Fibroblast of lung (primary cell): ENCODE measurements around the gene LRRC26.

ENCODE experiments used
- CTCF ChIP-seq, 2 donors: IDR thresholded peaks in 1 of 2; conservative IDR thresholded peaks in 1 of 2; 1 replicate in 1 of 2; 2 replicates in 1 of 2; pipeline ENCODE4 v1.5.1; 2011 to 2012; ENCODE audit warnings: low read length in 2 of 2, control low read depth in 1 of 2, inconsistent platforms in 1 of 2, low read depth in 1 of 2, mild to moderate bottlenecking in 1 of 2
- EZH2 ChIP-seq: IDR thresholded peaks from 2 replicates; pipeline ENCODE4 v1.5.1; 2012; ENCODE audit warnings: low read length, control low read depth, mild to moderate bottlenecking; ENCODE audit errors: missing control alignments

DNA sequence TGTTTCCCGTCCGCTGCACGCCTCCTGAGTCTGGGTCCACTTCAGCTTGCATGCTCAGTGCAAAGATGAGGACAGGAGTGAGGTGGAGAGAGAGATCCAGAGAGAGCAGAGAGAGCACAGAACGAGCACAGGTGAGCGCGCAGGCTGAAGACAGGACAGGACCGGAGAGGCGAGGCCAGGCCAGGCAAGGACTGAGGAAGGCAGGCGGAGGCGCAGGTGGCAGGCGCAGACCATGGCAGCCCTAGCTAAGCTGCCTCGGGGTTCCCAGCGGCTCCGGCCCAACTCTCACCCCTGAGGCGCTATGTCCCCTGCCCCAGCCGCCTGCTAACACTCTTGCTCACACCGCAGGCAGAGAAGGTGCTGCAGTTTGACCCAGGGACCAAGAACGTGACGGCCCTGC is 21.2 kb downstream of the LRRC26 start:
- TF ChIP-seq CTCF (conservative IDR thresholded peaks at IDR 0.05 in 1 of 2, IDR thresholded peaks at IDR 0.05 in 1 of 2; ENCODE audit: low read depth in 1 of 2, low read length in 2 of 2) (no peak), EZH2 (no peak)
